SIG-M5 treated with dmso at 0.1 percent for 504 hours (cell line): ENCODE data around the gene HMX2.

Source experiments
- DNase-seq: peaks from one replicate; lab custom pipeline; 2025; ENCODE audit not compliant: unreplicated experiment; lab: John Stamatoyannopoulos, UW

The HMX2 gene

DNA sequence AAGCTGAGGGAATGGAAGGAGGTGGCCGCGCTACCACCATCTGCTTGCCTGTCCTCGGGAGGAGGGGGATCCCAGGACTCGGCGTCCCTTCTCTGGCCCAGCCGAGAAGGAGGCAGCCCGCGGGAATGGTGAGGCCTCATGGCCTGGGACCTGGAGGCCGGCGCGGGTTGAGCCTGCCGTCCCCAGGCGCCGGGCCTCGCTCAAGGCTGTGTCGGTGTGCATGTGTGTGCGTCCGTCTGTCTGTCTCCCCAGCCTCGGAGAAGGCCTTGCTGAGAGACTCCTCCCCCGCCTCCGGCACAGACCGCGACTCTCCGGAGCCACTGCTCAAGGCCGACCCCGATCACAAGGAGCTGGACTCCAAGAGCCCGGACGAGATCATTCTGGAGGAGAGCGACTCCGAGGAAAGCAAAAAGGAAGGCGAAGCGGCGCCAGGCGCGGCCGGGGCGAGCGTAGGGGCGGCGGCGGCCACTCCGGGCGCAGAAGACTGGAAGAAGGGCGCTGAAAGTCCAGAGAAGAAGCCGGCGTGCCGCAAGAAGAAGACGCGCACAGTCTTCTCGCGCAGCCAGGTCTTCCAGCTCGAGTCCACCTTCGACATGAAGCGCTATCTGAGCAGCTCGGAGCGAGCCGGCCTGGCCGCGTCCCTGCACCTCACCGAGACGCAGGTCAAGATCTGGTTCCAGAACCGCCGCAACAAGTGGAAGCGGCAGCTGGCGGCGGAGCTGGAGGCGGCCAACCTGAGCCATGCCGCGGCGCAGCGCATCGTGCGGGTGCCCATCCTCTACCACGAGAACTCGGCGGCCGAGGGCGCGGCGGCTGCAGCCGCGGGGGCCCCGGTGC lies 10.9 kb upstream of the HMX2 start:
- DNase-seq, result peak; percentile 20

DNA sequence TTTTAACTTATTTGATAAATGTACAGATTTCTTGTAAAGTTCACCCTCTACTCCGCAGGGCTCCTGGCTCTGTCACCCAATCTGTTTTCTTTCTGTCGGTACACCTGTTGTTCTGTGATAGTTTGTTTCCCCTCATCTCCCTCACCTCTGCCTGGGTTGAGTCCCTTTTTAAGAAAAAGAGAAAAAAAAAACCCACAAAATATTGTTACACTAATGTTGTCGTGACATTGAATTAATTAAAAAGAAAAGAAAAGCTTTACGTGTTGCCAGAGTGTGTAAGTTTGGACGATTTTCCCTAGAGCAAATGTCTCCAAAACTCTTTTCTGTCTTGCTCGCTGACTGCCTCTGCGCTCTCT lies 8.8 kb upstream of the HMX2 start:
- no peak for DNase-seq

DNA sequence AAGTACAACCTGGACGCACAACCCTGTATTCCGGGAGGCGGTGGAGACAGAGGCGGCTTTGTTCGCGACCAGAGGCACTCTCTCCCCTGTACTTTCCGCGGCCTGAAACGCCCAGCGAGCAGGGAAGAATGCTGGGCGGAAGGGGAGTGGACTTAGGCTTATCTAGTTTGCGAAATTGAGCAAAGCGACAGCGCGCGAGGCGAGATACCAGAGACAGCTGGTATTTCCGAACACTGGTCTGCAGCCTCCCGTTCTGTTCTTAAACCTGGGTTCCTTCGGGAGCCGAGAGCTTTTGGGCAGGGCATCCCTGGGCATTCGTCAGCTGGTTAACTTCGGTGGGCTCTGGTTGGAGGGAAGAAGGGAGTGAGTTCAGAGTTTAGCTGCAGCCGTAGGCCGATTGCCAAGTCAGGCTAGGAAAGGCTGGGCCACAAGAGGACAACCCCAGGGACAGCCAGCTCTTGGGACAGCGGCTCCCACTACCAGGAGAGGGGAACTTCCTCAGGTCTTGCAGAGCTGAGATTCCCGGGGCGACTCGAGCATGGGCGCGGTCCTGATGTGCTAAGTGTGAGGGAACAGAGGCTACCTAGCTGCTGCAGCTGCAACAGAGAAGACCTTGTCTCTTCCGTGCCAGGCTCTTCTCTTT lies 8.3 kb upstream of the HMX2 start:
- no peak for DNase-seq

DNA sequence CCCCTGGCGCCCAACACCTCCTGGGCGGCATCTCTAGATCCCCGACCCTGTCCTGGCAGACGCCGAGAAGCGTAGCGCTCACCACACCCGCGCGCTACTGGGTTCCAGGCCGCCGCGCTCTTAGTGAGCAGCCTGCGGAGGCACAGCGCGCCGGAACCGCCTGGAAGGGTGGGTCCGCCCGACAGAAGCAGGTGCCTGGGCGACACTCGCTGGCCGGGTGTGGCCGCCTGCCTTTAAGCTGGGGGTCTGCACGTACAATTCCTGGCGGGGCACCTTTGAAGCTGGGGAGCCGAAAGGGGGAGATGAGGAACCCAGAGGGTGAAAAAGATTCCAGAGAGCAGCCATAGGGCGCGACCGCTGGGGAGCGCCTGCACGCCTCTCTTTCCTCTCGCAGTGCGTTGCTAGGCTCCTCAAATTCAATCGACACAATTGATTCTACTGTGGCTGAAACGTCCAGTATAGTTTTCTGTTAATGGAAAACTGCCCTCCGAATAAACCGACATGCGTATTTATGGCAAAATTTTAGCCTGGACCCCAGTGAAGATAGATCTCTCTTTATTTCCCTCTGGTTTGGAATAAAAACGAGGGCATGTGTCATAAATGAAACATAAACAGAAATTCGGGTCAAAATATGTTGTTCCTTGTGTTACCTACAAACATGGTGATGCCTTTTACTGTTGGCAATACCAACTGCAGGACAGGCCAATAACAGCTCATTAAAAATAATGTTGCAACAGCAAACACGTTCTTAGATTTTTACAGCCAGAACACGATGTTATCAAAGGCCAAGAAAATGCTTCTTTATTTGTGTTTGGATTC lies 7.6 kb upstream of the HMX2 start:
- DNase-seq, result no peak

- DNase-seq, result no peak
These were observed 6.9 kb upstream of the HMX2 start for GRCh38 chr10:123140983-123141390.

- DNase-seq, result no peak
These were observed 5.9 kb upstream of the HMX2 start for GRCh38 chr10:123141791-123142700.

DNA sequence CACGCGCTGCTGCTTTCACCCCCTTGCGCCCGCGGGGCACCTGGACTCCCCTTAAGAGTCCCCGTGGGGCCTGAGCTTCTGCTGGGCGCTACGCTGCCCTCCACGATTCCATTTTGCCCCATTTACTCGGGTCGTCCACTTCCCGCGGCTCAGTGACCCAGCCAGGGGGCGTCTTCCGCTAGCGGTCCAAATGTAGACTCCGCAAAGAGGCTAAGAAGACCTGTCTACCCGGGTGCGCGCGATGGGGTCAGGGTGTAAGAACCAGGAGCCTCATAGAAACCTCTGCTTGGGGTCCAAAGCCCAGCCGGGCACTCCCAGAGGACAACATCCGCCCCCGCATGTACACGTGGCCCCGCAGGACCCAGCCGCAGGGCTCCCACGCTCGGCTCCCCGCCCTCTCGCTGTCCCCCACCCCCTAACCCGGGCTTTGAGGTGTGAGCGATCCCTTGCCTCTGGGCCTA lies 5.2 kb upstream of the HMX2 start:
- DNase-seq, result no peak

GRCh38 chr10:123143162-123143824 lies 4.6 kb upstream of the HMX2 start:
- no peak for DNase-seq

DNA sequence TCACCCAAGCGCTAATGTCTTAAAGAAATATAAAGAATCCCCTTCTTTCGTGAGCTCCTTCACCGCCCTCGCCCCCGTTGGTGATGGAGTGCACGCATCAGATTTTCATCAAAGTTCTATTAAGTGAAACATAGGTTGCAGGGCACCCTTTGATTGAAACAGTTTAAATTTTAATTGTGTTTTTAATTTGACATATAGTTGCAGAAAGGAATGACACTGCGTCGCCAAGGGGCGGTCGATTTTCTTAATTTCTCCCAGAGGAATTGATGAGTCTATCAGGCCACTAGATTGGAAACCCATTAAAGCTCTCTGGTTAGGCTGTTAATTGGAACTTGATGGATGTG lies 4.1 kb upstream of the HMX2 start:
- no peak for DNase-seq

GRCh38 chr10:123144697-123145541 lies 3.0 kb upstream of the HMX2 start:
- DNase-seq, result no peak

GRCh38 chr10:123145542-123146012 lies 2.4 kb upstream of the HMX2 start:
- DNase-seq, result no peak

GRCh38 chr10:123146013-123146893 lies 1.7 kb upstream of the HMX2 start:
- no peak for DNase-seq

- DNase-seq, result no peak
These were observed 872 bp upstream of the HMX2 start for GRCh38 chr10:123146894-123147634.

DNA sequence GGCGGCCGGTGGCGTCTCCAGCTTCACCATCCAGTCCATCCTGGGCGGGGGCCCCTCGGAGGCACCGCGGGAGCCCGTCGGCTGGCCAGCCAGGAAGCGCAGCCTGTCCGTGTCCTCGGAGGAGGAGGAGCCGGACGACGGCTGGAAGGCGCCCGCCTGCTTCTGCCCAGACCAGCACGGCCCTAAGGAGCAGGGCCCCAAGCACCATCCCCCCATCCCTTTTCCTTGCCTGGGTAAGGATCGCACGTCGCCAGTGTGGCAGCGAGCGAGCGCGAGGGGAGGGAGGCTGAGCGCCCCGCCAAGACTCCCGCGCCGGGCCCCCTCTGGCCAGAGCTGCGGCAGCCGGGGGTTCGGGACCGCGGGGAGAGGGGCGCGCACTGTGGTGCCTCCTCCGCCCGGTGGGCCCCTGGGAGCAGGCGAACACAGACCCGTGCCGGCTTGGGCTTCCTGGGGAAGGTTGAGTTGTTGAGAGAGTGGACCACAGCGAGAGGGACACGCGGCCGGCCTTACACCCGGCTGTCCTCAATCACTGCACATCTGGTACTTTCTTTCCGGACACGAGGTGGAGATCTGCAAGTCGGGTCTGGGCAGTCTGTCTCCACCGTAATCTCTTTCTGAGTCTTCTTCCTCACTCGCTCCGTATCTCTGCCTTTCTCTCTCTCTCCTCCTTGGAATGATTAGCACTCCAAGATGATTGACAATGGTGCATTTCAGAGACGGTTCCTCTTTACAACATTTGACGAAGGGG lies 652 bp downstream of the HMX2 start:
- no peak for DNase-seq

DNA sequence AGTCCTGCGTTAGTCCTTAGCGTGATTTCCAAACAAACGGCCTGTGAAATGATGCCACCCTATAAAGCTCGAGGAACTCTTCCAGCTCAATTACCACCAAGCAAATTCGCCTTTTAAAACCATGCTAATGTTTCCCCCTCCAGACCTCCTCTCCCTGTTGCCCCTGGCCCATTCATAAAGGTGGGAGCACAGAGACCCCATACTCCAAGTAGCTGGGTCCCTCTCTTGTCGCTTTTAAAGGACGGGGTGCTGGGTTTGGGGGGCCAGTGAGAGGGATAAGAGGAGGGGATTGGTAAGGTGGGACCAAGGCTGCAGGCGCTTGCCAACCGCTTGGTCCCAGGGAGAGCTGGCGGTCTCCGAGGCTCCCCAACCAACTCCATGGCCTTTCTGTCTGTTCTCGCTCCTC lies 1.2 kb downstream of the HMX2 start:
- no peak for DNase-seq

DNA sequence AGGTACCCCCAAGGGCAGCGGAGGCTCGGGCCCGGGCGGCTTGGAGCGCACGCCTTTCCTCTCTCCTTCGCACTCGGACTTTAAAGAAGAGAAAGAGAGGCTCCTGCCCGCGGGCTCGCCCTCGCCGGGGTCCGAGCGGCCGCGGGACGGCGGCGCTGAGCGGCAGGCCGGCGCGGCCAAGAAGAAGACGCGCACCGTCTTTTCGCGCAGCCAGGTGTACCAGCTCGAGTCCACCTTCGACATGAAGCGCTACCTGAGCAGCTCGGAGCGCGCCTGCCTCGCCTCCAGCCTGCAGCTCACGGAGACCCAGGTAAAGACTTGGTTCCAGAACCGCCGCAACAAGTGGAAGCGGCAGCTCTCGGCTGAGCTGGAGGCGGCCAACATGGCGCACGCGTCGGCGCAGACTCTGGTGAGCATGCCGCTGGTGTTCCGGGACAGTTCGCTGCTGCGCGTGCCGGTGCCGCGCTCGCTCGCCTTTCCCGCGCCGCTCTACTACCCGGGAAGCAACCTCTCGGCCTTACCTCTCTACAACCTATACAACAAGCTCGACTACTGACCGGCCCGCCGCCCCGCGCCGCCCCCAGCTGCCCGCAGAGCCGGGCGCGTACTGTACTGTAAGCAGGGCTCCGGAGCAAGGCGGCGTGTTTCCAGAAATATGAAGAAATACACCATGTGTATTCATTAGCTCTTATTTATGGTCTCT lies 1.8 kb downstream of the HMX2 start:
- no peak for DNase-seq
